Endodermal cell (in vitro differentiated cells): ENCODE measurements around the gene XCL2. TPM values are rescaled to one million over a fixed set of nuclear protein-coding genes. Genes with fewer than 3 reads are reported as not detected.

Source experiments
- DNase-seq: peaks from one replicate; pipeline ENCODE4 v3.0.0-alpha.2; 2017
- H3K27ac ChIP-seq: 2 replicates; pipeline ENCODE4 v1.5.1; 2013; ENCODE audit warnings: mild to moderate bottlenecking, low read depth, low read length, moderate library complexity
- H3K27me3 ChIP-seq: 2 replicates; pipeline ENCODE4 v1.6.1; 2013; ENCODE audit warnings: mild to moderate bottlenecking, low read length, moderate library complexity; ENCODE audit not compliant: insufficient read depth, control insufficient read depth, poor library complexity, severe bottlenecking
- H3K36me3 ChIP-seq: 2 replicates; pipeline ENCODE4 v1.7.0; 2013; ENCODE audit warnings: mild to moderate bottlenecking, low read length, moderate library complexity; ENCODE audit not compliant: control insufficient read depth, insufficient read depth
- H3K4me1 ChIP-seq: one replicate; pipeline ENCODE4 v1.7.0; 2013; ENCODE audit warnings: low read length; ENCODE audit not compliant: control insufficient read depth, insufficient read depth
- H3K4me3 ChIP-seq: 2 replicates; pipeline ENCODE4 v1.5.1; 2013; ENCODE audit warnings: mild to moderate bottlenecking, low read length, moderate library complexity
- H3K9ac ChIP-seq: 2 replicates; pipeline ENCODE4 v1.6.1; 2013; ENCODE audit warnings: mild to moderate bottlenecking, low read length, moderate library complexity; ENCODE audit not compliant: poor library complexity, severe bottlenecking; ENCODE audit errors: extremely low read depth
- H3K9me3 ChIP-seq: 2 replicates; pipeline ENCODE4 v1.6.1; 2013; ENCODE audit warnings: mild to moderate bottlenecking, low read length, moderate library complexity; ENCODE audit not compliant: control insufficient read depth
- H3K27ac Mint-ChIP-seq: 2 replicates; pipeline ENCODE4 v1.8.0; 2020; ENCODE audit warnings: mixed read lengths
- H3K27me3 Mint-ChIP-seq: 2 replicates; pipeline ENCODE4 v1.8.0; 2021; ENCODE audit warnings: mild to moderate bottlenecking, mixed read lengths; ENCODE audit not compliant: insufficient read depth
- H3K36me3 Mint-ChIP-seq: 2 replicates; pipeline ENCODE4 v1.8.0; 2020; ENCODE audit warnings: low read depth, mixed read lengths
- H3K4me1 Mint-ChIP-seq: 2 replicates; pipeline ENCODE4 v1.8.0; 2020; ENCODE audit warnings: mixed read lengths
- H3K4me3 Mint-ChIP-seq: 2 replicates; pipeline ENCODE4 v1.8.0; 2020; ENCODE audit warnings: mild to moderate bottlenecking, moderate library complexity, mixed read lengths
- H3K9me3 Mint-ChIP-seq: 2 replicates; pipeline ENCODE4 v1.8.0; 2020; ENCODE audit warnings: mild to moderate bottlenecking, mixed read lengths
- CTCF ChIP-seq: fragments of 200-600 bp; sonication (generic); conservative IDR thresholded peaks from 2 replicates; pipeline ENCODE4 v1.5.0; 2021; ENCODE audit warnings: antibody characterized with exemption, mild to moderate bottlenecking
- WGBS, 2 experiments: methylation state at CpG; one replicate each; pipeline versions ENCODE4 v1.1.5 to v1.1.7; 2013; ENCODE audit warnings: missing lambda C conversion rate in 2 of 2, mixed read lengths in 1 of 2; ENCODE audit not compliant: insufficient coverage in 1 of 2, insufficient read length in 1 of 2; 5-methylcytosine and 5-hydroxymethylcytosine counted together
- total RNA-seq, 2 donors: library from RNA; stranded (reverse); fragmentation: NEBNext Ultra II Directional in 1 of 2; extraction: Animal tissue kit (Norgen Biotek cat#: 25700) in 1 of 2; gene quantifications; 2 replicates in 1 of 2; 3 replicates in 1 of 2; pipeline ENCODE4 v1.2.1, GENCODE V29; 2021

Gene XCL2
- total RNA-seq, 2 donors from 2014 or later, result not detected

GRCh38 chr1:168498956-168499687 lies 44.7 kb downstream of the XCL2 start:
- H3K27ac Mint-ChIP-seq, result no peak overlapping the region
- Histone ChIP-seq H3K36me3 (no peaks in the 10 kb centered on the region), H3K9me3 (no peaks in the 10 kb centered on the region), H3K9ac (no peak overlapping the region), H3K27me3 (no peaks in the 10 kb centered on the region), H3K27ac (no peak overlapping the region), H3K4me1 (no peaks in the 10 kb centered on the region), H3K4me3 (no peak overlapping the region)
- no peak for TF ChIP-seq CTCF
- 70 to 91% methylated on average over 2 to 4 of the region's 4 CpGs for WGBS, 2 experiments
- no peaks in the 10 kb centered on the region for H3K9me3 Mint-ChIP-seq
- no peaks in the 10 kb centered on the region for H3K27me3 Mint-ChIP-seq
- no peak for DNase-seq
- no peak overlapping the region for H3K4me3 Mint-ChIP-seq
- H3K36me3 Mint-ChIP-seq, result no peaks in the 10 kb centered on the region
- H3K4me1 Mint-ChIP-seq, result peaks cover 18% of the 10 kb centered on the region

- no peaks in the 10 kb centered on the region for H3K36me3 ChIP-seq
- no peak for DNase-seq
- H3K4me3 ChIP-seq, result no peak overlapping the region
- Mint-ChIP-seq H3K27ac (no peak overlapping the region), H3K9me3 (no peaks in the 10 kb centered on the region), H3K4me1 (peaks cover 18% of the 10 kb centered on the region), H3K27me3 (no peaks in the 10 kb centered on the region), H3K36me3 (no peaks in the 10 kb centered on the region), H3K4me3 (no peak overlapping the region)
- WGBS, 2 experiments, result 72 to 87% methylated on average over 2 of the region's 2 CpGs
- H3K9me3 ChIP-seq, result no peaks in the 10 kb centered on the region
- H3K27ac ChIP-seq, result no peak overlapping the region
- no peak for TF ChIP-seq CTCF
- no peaks in the 10 kb centered on the region for H3K27me3 ChIP-seq
- H3K4me1 ChIP-seq, result no peaks in the 10 kb centered on the region
- no peak overlapping the region for H3K9ac ChIP-seq
These were observed 45.6 kb downstream of the XCL2 start for GRCh38 chr1:168498159-168498631.

GRCh38 chr1:168497376-168497950 lies 46.3 kb downstream of the XCL2 start:
- 85% methylated on average over 3 of the region's 3 CpGs; no CpG with 5 or more reads in 1 of the 2 experiments for WGBS, 2 experiments
- no peak overlapping the region for H3K27ac Mint-ChIP-seq
- Histone ChIP-seq H3K27ac (no peak overlapping the region), H3K4me3 (no peak overlapping the region), H3K36me3 (no peaks in the 10 kb centered on the region), H3K9me3 (no peaks in the 10 kb centered on the region), H3K4me1 (no peaks in the 10 kb centered on the region), H3K9ac (no peak overlapping the region), H3K27me3 (no peaks in the 10 kb centered on the region)
- no peak for TF ChIP-seq CTCF
- no peak overlapping the region for H3K4me3 Mint-ChIP-seq
- no peaks in the 10 kb centered on the region for H3K9me3 Mint-ChIP-seq
- no peak for DNase-seq
- peaks cover 18% of the 10 kb centered on the region for H3K4me1 Mint-ChIP-seq
- no peaks in the 10 kb centered on the region for H3K27me3 Mint-ChIP-seq
- H3K36me3 Mint-ChIP-seq, result no peaks in the 10 kb centered on the region
